B cell (primary cell): Measurements from ENCODE around the gene ARHGAP15. TPM values are rescaled to one million over a fixed set of nuclear protein-coding genes. Genes with fewer than 3 reads are reported as not detected.

Source experiments
- ATAC-seq: fragments of 200-7000 bp; cut with Tn5 transposase; one replicate; pipeline ENCODE4 v1.10.0; 2021; ENCODE audit warnings: low read depth, mild to moderate bottlenecking, moderate number of reproducible peaks, moderate library complexity
- CTCF ChIA-PET: fragments of 350-600 bp; sonication (Branson Sonifier 250); formaldehyde crosslinking; loops from one replicate; lab custom pipeline; 2021; ENCODE audit warnings: antibody characterized with exemption, inconsistent platforms; lab: Charles Lee
- POLR2A ChIA-PET: fragments of 350-600 bp; sonication (Branson Sonifier 250); formaldehyde crosslinking; loops from one replicate; lab custom pipeline; 2021; ENCODE audit warnings: antibody characterized with exemption; lab: Charles Lee
- DNase-seq: peaks from one replicate; pipeline ENCODE4 v3.0.0; 2013
- H2AFZ ChIP-seq: 2 replicates; pipeline ENCODE4 v1.6.1; 2012; ENCODE audit warnings: mild to moderate bottlenecking, low read depth, low read length; ENCODE audit not compliant: insufficient read depth, poor library complexity, severe bottlenecking
- H3K27ac ChIP-seq, 2 donors: 1 replicate in 1 of 2; 2 replicates in 1 of 2; pipeline ENCODE4 v1.5.1; 2012 to 2013; ENCODE audit warnings: low read length in 2 of 2, mild to moderate bottlenecking in 2 of 2, moderate library complexity in 1 of 2
- H3K27me3 ChIP-seq, 4 experiments: fragments of 200-600 bp in 1 of 4; sonication (generic) in 1 of 4; replicated peaks in 1 of 4; 1 replicate in 2 of 4; 2 replicates in 2 of 4; pipeline versions ENCODE4 v1.6.1 to v1.7.0; 2013 to 2016; ENCODE audit warnings: low read length in 3 of 4, mild to moderate bottlenecking in 2 of 4, mixed read lengths in 1 of 4, moderate library complexity in 1 of 4; ENCODE audit not compliant: insufficient read depth in 4 of 4, control insufficient read depth in 3 of 4; ENCODE audit errors: control extremely low read depth in 1 of 4
- H3K36me3 ChIP-seq, 2 experiments: replicated peaks in 1 of 2; 1 replicate in 1 of 2; 2 replicates in 1 of 2; pipeline versions ENCODE4 v1.6.1 to v1.7.1; 2013; ENCODE audit warnings: low read length in 1 of 2; ENCODE audit not compliant: insufficient read depth in 2 of 2, control insufficient read depth in 1 of 2; ENCODE audit errors: control extremely low read depth in 1 of 2, extremely low read depth in 1 of 2
- H3K4me1 ChIP-seq, 2 donors: fragments of 200-600 bp in 1 of 2; sonication (generic) in 1 of 2; 1 replicate in 1 of 2; 2 replicates in 1 of 2; pipeline versions ENCODE4 v1.5.1 to v1.6.1; 2013 to 2017; ENCODE audit warnings: low read length in 2 of 2; ENCODE audit not compliant: control insufficient read depth in 2 of 2, insufficient read depth in 2 of 2
- H3K4me2 ChIP-seq: replicated peaks from 2 replicates; pipeline ENCODE3; 2012; ENCODE audit warnings: mild to moderate bottlenecking, low read depth, low read length; ENCODE audit not compliant: poor library complexity, severe bottlenecking
- H3K4me3 ChIP-seq, 5 experiments: fragments of 200-600 bp in 1 of 5; sonication (generic) in 1 of 5; 1 replicate in 3 of 5; 2 replicates in 2 of 5; pipeline versions ENCODE4 v1.5.1 to v1.7.0; 2011 to 2016; ENCODE audit warnings: low read length in 4 of 5, mild to moderate bottlenecking in 4 of 5, low read depth in 2 of 5, control low read depth in 1 of 5, moderate library complexity in 1 of 5; ENCODE audit not compliant: insufficient read depth in 1 of 5; ENCODE audit errors: control extremely low read depth in 1 of 5, extremely low read depth in 1 of 5
- H3K79me2 ChIP-seq: fragments of 200-600 bp; sonication (generic); one replicate; pipeline ENCODE4 v1.6.0; 2016; ENCODE audit warnings: low read length; ENCODE audit not compliant: control insufficient read depth, insufficient read depth
- H3K9ac ChIP-seq: fragments of 200-600 bp; sonication (generic); 2 replicates; pipeline ENCODE4 v1.6.1; 2017; ENCODE audit warnings: mild to moderate bottlenecking, low read length, moderate library complexity
- H3K9me3 ChIP-seq, 3 donors: one replicate each; pipeline versions ENCODE4 v1.6.1 to v1.7.1; 2013; ENCODE audit warnings: low read length in 2 of 3; ENCODE audit not compliant: control insufficient read depth in 2 of 3, insufficient read depth in 1 of 3; ENCODE audit errors: control extremely low read depth in 1 of 3
- H4K20me1 ChIP-seq: 2 replicates; pipeline ENCODE4 v1.6.0; 2012; ENCODE audit warnings: mild to moderate bottlenecking, low read length; ENCODE audit not compliant: insufficient read depth, control insufficient read depth, poor library complexity, severe bottlenecking
- H3K27ac Mint-ChIP-seq: one replicate; pipeline ENCODE4 v1.8.0; 2021; ENCODE audit warnings: mixed read lengths
- H3K27me3 Mint-ChIP-seq: one replicate; pipeline ENCODE4 v1.8.0; 2021; ENCODE audit warnings: mixed read lengths
- H3K4me1 Mint-ChIP-seq: one replicate; pipeline ENCODE4 v1.8.0; 2021; ENCODE audit warnings: mixed read lengths
- H3K4me3 Mint-ChIP-seq: one replicate; pipeline ENCODE4 v1.8.0; 2021; ENCODE audit warnings: mixed read lengths
- H3K9me3 Mint-ChIP-seq: one replicate; pipeline ENCODE4 v1.8.0; 2022; ENCODE audit warnings: mixed read lengths; ENCODE audit not compliant: insufficient read depth
- EZH2 ChIP-seq: IDR thresholded peaks from 2 replicates; pipeline ENCODE4 v1.6.1; 2012; ENCODE audit warnings: borderline replicate concordance, low read depth, mild to moderate bottlenecking, moderate library complexity, low read length; ENCODE audit not compliant: insufficient read depth, poor library complexity, severe bottlenecking
- WGBS: methylation state at CpG from one replicate; pipeline ENCODE4 v1.1.5; 2013; ENCODE audit warnings: missing lambda C conversion rate; ENCODE audit not compliant: insufficient coverage; 5-methylcytosine and 5-hydroxymethylcytosine counted together
- intact Hi-C: fragments of 100-400 bp; cut with micrococcal nuclease; formaldehyde crosslinking; loops from one replicate; pipeline ENCODE4 v1.10.0; 2022
- polyA plus RNA-seq: library from polyadenylated mRNA; depleted of rRNA; stranded (reverse); fragments of >200 nt; gene quantifications from 2 replicates; pipeline ENCODE4 v1.2.3, GENCODE V29; 2012
- total RNA-seq, 2 donors: library from RNA; stranded (reverse); fragments of 120-200 nt in 1 of 2; gene quantifications; 1 replicate in 1 of 2; 2 replicates in 1 of 2; pipeline versions ENCODE4 v1.2.3 to v1.2.4, GENCODE V29; 2013 to 2022
- TF ChIP-seq, protein P1 (sequence below): fragments of 200-600 bp; IDR thresholded peaks from one replicate; pipeline ENCODE4 v1.8.0; 2022; ENCODE audit warnings: antibody characterized with exemption, mild to moderate bottlenecking

Gene ARHGAP15
- total and polyA plus RNA-seq, 2 donors (not counting 1 experiment from before 2014, with no cell fraction given) = 58.6 to 187 TPM

DNA sequence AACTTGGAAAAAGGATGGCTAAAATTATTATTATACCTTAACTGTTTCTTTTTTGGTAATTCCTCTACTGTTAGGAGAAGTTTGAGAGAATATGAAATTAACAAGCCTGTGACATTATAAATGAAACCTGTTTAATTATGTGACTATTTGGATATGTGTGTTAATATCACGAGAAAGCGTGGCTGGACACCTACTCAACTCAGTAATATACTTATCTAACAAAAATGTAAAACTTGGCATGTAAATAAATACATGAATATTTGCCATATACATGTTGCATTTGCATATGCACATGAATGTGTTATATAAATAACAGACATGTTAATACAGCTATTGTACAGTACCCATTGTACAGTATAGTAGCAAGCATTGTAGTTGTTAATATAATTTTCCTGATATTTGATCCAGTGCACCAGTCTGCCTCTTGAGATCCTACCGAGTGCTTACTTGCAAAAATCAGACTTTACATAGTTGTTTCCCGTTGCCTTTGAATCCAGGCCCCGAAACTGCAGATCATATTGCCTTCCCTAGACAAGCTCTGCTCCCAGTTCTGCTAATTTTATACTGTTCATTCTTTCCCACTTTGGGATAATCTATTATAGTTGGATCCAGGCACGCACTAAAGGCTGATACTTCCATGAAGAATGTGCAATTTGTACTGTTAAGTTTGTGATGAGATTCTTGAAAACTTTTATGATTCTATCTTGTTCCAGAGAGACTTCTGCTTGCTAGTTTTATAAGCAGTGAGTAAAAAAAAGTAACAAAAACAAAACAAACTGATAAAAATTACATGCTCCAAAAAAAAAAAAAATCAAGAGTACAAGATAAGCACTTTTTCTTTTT lies 395.6 kb downstream of the ARHGAP15 start:
- no peaks in the 10 kb centered on the region for H3K9me3 ChIP-seq
- intact Hi-C loops = no loop called here
- ATAC-seq = no peak
- H3K9ac ChIP-seq = no peak overlapping the region
- CTCF ChIA-PET = interaction anchor here (0.6 kb wide), 1 partner anchor 262 kb away, joined by 4 read pairs; no protein-coding TSS in a partner anchor
- DNase-seq = no peak
- H3K4me2 ChIP-seq = no peak overlapping the region
- no peaks in the 10 kb centered on the region for H3K27me3 ChIP-seq
- TF ChIP-seq, protein P1, sequence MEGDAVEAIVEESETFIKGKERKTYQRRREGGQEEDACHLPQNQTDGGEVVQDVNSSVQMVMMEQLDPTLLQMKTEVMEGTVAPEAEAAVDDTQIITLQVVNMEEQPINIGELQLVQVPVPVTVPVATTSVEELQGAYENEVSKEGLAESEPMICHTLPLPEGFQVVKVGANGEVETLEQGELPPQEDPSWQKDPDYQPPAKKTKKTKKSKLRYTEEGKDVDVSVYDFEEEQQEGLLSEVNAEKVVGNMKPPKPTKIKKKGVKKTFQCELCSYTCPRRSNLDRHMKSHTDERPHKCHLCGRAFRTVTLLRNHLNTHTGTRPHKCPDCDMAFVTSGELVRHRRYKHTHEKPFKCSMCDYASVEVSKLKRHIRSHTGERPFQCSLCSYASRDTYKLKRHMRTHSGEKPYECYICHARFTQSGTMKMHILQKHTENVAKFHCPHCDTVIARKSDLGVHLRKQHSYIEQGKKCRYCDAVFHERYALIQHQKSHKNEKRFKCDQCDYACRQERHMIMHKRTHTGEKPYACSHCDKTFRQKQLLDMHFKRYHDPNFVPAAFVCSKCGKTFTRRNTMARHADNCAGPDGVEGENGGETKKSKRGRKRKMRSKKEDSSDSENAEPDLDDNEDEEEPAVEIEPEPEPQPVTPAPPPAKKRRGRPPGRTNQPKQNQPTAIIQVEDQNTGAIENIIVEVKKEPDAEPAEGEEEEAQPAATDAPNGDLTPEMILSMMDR = no peak
- TF ChIP-seq EZH2 = no peak
- no peaks in the 10 kb centered on the region for H3K9me3 Mint-ChIP-seq
- no peak overlapping the region for H3K4me3 ChIP-seq
- no peak overlapping the region for H3K4me3 Mint-ChIP-seq
- POLR2A ChIA-PET = no interaction called here
- H3K27ac Mint-ChIP-seq = no peak overlapping the region
- H3K27ac ChIP-seq = no peak overlapping the region
- peaks cover 24% of the 10 kb centered on the region for H3K4me1 Mint-ChIP-seq
- H3K36me3 ChIP-seq = peaks cover 6 to 38% of the 10 kb centered on the region in 2 experiments
- no peaks in the 10 kb centered on the region for H3K27me3 Mint-ChIP-seq
- no peaks in the 10 kb centered on the region for H3K4me1 ChIP-seq
- no CpG with 5 or more reads among the region's 6 CpGs for WGBS
- H2AFZ ChIP-seq = no peak overlapping the region
- H4K20me1 ChIP-seq = no peaks in the 10 kb centered on the region
- no peaks in the 10 kb centered on the region for H3K79me2 ChIP-seq

DNA sequence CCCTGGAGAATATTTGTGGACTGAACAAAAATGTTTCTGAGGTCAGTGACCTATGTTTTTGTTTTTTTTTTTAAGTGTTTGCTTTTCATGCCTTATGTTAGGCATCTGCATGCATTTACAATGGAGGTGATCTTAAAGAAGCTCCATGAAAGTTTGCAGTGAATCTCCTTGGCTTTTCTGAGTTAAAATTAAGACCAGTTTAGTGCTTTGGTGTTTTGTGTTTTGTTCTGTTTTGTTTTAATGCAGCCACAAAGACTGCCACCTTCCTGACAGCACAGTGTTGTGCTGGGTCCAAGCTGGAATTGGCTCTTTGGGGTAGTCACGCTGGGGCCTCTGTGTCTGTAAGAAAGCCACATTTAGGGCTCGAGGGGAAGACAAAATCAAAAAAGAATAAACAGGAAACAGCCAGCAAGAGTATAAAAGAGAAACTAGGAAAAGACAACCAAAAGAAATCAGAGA lies 396.2 kb downstream of the ARHGAP15 start:
- H3K79me2 ChIP-seq = no peaks in the 10 kb centered on the region
- H2AFZ ChIP-seq = no peak overlapping the region
- H4K20me1 ChIP-seq = no peaks in the 10 kb centered on the region
- H3K4me1 ChIP-seq = no peaks in the 10 kb centered on the region
- H3K4me3 ChIP-seq = no peak overlapping the region
- intact Hi-C loops = no loop called here
- no peak overlapping the region for H3K4me2 ChIP-seq
- H3K27me3 Mint-ChIP-seq = no peaks in the 10 kb centered on the region
- H3K4me3 Mint-ChIP-seq = no peak overlapping the region
- H3K27ac ChIP-seq = peak overlapping the region in 1 of 2 donors; percentile 16
- POLR2A ChIA-PET = no interaction called here
- WGBS = no CpG with 5 or more reads among the region's 2 CpGs
- ATAC-seq (no peak), DNase-seq (no peak)
- no peaks in the 10 kb centered on the region for H3K27me3 ChIP-seq
- no peak overlapping the region for H3K9ac ChIP-seq
- H3K9me3 Mint-ChIP-seq = no peaks in the 10 kb centered on the region
- TF ChIP-seq, protein P1 = no peak
- CTCF ChIA-PET = no interaction called here
- H3K4me1 Mint-ChIP-seq = peaks cover 24% of the 10 kb centered on the region
- no peak overlapping the region for H3K27ac Mint-ChIP-seq
- no peaks in the 10 kb centered on the region for H3K9me3 ChIP-seq
- H3K36me3 ChIP-seq = peaks cover 3 to 36% of the 10 kb centered on the region in 2 experiments
